ENCODE data around the gene MLLT3.

GRCh38 chr9:20373263-20373662 lies 249.0 kb downstream of the MLLT3 start:
- TF ChIP-seq POLR2A (IDR thresholded peaks at IDR 0.05; ENCODE audit: low read depth, low read length) (no peak), POLR2AphosphoS5 (IDR thresholded peaks at IDR 0.05; ENCODE audit: low read depth, low read length) (no peak), TAF1 (IDR thresholded peaks at IDR 0.05; ENCODE audit: low read depth, low read length) (no peak), SPI1 (IDR thresholded peaks at IDR 0.05; ENCODE audit: low read depth, low read length) (no peak), PAX5 (IDR thresholded peaks at IDR 0.05; ENCODE audit: insufficient read depth, low read length, severe bottlenecking) (no peak), POU2F2 (IDR thresholded peaks at IDR 0.05; ENCODE audit: low read depth, low read length) (no peak)
